ENCODE data around the gene SELENON.

The SELENON gene

DNA sequence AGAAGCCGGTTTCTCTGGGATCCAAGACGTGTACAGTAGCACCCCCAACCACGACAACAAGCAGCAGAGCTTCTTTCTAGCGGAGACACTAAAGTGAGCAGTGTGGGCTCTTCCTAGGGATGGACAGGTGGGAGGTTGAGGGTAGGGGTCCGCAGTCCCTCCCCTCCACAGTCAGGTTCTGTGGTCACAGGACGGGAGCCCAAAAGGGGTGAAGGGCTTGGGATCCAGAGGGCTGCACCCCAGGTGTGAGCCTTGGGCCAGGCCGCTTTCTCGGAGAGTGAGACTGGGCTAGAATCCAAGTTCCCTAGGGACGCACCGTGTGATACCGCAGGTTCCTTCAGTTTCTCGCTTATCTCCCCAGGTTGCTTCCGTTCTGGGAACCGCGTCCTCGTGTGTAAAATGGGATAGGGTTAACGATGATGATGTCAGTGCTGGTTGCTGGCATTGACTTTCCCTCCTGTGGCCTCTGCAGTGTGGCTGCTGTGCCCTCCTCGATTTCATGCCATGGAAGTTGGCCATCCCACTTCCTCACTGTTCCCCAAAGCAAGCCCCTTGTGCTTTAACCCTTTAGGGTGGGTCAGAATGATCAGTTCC, 17.3 kb upstream of the SELENON start:
- DNase-seq (ENCODE audit: low read depth), result no peak
- H3K4me3 ChIP-seq (ENCODE audit: control insufficient read depth, low read depth, low read length), result no peak overlapping the region
- TF ChIP-seq, protein P1, sequence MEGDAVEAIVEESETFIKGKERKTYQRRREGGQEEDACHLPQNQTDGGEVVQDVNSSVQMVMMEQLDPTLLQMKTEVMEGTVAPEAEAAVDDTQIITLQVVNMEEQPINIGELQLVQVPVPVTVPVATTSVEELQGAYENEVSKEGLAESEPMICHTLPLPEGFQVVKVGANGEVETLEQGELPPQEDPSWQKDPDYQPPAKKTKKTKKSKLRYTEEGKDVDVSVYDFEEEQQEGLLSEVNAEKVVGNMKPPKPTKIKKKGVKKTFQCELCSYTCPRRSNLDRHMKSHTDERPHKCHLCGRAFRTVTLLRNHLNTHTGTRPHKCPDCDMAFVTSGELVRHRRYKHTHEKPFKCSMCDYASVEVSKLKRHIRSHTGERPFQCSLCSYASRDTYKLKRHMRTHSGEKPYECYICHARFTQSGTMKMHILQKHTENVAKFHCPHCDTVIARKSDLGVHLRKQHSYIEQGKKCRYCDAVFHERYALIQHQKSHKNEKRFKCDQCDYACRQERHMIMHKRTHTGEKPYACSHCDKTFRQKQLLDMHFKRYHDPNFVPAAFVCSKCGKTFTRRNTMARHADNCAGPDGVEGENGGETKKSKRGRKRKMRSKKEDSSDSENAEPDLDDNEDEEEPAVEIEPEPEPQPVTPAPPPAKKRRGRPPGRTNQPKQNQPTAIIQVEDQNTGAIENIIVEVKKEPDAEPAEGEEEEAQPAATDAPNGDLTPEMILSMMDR (IDR thresholded peaks at IDR 0.05; ENCODE audit: control insufficient read depth, insufficient read depth, low read depth, low read length, missing control alignments), result no peak

DNA sequence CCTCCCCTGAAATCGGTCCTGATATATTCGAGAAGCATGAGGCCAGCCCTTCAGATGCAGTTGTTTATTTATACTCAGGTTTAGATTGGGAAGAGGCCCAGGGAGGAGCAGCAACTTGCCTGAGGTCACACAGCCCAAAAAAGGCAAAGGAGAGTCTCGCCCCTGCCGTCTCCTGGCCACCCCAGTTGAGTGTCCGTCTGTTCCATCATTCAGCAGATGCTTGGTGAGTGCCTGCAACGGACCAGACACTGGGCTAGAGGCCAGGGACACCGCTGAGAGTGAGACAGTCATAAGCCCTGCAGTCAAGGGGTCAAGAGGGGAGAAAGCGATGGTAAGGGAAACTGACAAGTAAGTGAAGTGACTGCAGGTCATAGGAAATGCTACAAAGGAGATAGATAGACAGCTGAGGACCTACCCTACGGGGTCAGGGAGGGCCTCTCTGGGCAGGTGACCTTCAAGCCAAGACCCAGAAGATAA, 15.4 kb upstream of the SELENON start:
- TF ChIP-seq, protein P1 (IDR thresholded peaks at IDR 0.05; ENCODE audit: control insufficient read depth, insufficient read depth, low read depth, low read length, missing control alignments), result no peak

DNA sequence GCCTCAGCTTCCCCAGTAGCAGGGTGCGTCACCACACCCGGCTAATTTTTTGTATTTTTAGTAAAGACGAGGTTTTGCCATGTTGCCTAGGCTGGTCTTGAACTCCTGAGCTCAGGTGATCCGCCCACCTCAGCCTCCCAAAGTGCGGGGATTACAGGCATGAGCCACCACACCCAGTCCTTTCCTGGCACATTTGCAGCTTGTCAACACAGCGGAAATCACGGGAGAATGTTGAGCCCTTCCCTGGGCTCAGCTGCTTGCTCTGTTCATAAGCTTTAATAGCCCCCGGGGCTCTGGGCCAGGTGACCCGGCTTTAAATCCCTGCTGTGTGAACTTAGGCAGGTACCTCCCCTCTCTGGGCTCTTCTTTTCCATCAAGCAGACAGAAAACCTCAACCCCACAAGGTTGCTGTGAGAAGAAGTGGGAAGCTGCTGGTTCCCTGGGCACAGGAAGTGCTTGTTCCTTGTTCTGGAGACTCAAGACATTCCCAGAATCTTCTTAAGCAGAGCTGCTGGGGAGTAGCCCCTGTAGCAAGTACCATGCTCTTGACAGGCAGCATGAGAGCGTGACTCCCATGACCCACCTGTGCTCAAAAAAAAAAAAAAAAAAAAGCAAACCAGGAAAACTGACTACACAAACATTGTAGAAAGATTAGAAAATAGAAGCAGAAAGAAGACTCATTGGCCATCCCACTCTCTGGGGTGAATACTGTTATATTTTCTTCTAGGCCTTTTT, 14.5 kb upstream of the SELENON start:
- TF ChIP-seq, protein P1 (IDR thresholded peaks at IDR 0.05; ENCODE audit: control insufficient read depth, insufficient read depth, low read depth, low read length, missing control alignments), result no peak
- no peak for DNase-seq (ENCODE audit: low read depth)
- H3K4me3 ChIP-seq (ENCODE audit: control insufficient read depth, low read depth, low read length), result no peak overlapping the region

More for the DNA sequence above, 15.4 kb upstream of the SELENON start:
- DNase-seq (ENCODE audit: low read depth), result no peak
- no peak overlapping the region for H3K4me3 ChIP-seq (ENCODE audit: control insufficient read depth, low read depth, low read length)

DNA sequence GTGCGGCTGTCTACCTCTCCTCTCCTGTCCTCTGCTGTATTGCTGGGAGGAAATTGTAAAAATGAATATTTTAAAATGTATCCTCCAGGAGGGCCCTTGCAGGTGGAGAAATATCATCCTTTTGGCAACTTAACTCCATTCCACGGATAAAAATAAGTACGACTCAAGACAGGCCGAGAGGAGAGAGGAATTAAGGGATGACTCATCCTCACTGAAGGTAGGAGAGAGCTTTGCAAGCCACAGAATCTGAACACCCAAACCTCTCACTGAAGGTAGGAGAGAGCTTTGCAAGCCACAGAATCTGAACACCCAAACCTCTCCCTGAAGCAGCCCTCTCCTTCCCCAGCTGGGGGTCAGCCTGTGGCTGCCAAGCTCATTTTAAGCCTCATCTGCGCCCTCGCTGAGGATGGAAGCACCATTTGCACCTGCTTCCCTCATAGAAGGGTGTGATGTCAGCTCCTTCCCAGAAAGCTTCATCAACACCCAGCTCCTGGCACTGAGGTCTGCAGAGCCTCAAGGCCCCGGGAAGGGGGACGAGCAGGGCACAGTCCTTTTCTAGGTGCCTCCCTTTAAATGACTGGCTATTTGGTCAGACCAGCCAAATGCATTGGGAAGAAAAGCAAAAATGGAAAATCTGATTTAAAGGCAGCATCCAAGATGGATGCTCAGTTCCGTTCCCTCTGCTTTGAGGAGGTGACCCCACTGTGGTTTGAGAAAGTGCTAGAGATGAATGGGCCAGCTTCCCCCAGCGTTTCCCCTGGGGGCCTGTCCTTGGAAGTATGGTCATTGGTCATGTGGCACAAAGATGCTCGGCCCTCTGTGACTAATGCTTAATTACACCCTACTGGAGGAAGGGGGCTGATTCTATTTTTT, 12.9 kb upstream of the SELENON start:
- H3K4me3 ChIP-seq (ENCODE audit: control insufficient read depth, low read depth, low read length), result no peak overlapping the region
- DNase-seq (ENCODE audit: low read depth), result no peak
- TF ChIP-seq, protein P1 (IDR thresholded peaks at IDR 0.05; ENCODE audit: control insufficient read depth, insufficient read depth, low read depth, low read length, missing control alignments), result no peak

DNA sequence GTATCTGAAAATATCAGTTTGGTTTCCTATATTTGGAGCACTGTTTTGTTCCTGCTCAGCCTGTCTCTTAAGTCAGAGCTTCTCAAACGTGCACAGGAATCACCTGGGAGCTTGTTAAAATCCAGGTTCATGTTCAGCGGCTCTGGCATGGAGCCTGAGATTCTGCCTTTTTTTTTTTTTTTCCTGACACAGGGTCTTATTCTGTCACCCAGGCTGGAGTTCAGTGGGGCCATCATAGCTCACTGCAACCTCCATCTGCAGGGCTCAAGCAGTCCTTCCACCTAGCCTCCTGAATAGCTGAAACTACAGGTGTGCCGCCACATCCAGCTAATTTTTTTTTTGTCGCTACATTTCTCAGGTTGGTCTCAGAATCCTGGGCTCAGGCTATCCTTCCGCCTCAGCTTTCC, 12.2 kb upstream of the SELENON start:
- no peak for DNase-seq (ENCODE audit: low read depth)
- H3K4me3 ChIP-seq (ENCODE audit: control insufficient read depth, low read depth, low read length), result no peak overlapping the region
- TF ChIP-seq, protein P1 (IDR thresholded peaks at IDR 0.05; ENCODE audit: control insufficient read depth, insufficient read depth, low read depth, low read length, missing control alignments), result no peak

DNA sequence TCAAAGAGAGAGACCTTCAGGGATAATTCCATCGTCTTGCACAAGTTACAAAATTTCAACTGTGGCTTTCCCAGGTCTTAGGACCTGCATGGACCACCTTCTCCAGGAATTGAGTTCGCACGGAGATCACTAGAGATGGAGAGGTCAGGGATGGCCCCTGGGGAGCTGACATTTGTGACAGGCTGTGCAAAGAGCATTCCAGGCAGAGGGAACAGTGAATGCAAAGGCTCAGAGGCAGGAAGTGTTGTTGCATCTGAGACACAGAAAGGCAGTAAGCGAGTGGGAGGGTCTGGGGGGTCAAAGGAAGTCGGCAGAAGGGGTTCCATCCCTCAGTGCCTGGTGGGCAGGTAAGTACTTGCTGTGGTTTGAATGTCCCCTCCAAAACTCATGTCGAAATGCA, 9.5 kb upstream of the SELENON start:
- DNase-seq (ENCODE audit: low read depth), result no peak
- TF ChIP-seq, protein P1 (IDR thresholded peaks at IDR 0.05; ENCODE audit: control insufficient read depth, insufficient read depth, low read depth, low read length, missing control alignments), result no peak
- no peak overlapping the region for H3K4me3 ChIP-seq (ENCODE audit: control insufficient read depth, low read depth, low read length)
